HCT116 (cell line): ENCODE measurements around the gene RHOU. TPM values are rescaled to one million over a fixed set of nuclear protein-coding genes. Genes with fewer than 3 reads are reported as not detected.

Source experiments
- ATAC-seq: fragments of 200-7000 bp; cut with Tn5 transposase; 2 replicates; pipeline ENCODE4 v1.9.1; 2020; ENCODE audit warnings: mild to moderate bottlenecking, moderate library complexity
- Bru-seq: library from RNA; stranded (reverse); fragments of 400-500 nt; gene quantifications from one replicate; lab custom pipeline; 2021; lab: Mats Ljungman, UMichigan
- BruChase-seq, 2 experiments: library from RNA; stranded (reverse); fragments of 400-500 nt; gene quantifications; one replicate each; lab custom pipeline; 2021; lab: Mats Ljungman, UMichigan
- BruUV-seq: library from RNA; stranded (reverse); fragments of 400-500 nt; replicated peaks from 2 replicates; lab custom pipeline; 2021; lab: Mats Ljungman, UMichigan
- CTCF ChIA-PET: fragments of 300-600 bp; sonication (Branson Sonifier 250); formaldehyde crosslinking; loops from one replicate; lab custom pipeline; 2021; ENCODE audit warnings: antibody characterized with exemption; lab: Charles Lee
- POLR2A ChIA-PET: fragments of 300-600, 350-600 bp; sonication (Branson Sonifier 250); formaldehyde crosslinking; loops from one replicate; lab custom pipeline; 2021; ENCODE audit warnings: antibody characterized with exemption; lab: Charles Lee
- RAD21 ChIA-PET, 2 experiments: fragments of 300-600 bp; sonication (Branson Sonifier 250); formaldehyde crosslinking; loops; one replicate each; lab custom pipeline; 2023; ENCODE audit warnings: low total read pairs in 2 of 2; ENCODE audit not compliant: uncharacterized antibody in 2 of 2, unreplicated experiment in 2 of 2, low non-redundant PET in 1 of 2; lab: Charles Lee
- DNase-seq: peaks from one replicate; pipeline ENCODE4 v3.0.0-alpha.2; 2010; ENCODE audit warnings: low read depth, low spot score
- H2AFZ ChIP-seq: fragments of 200-600 bp; shearing (Covaris generic), sonication (generic); 2 replicates; pipeline ENCODE4 v1.6.1; 2017; ENCODE audit warnings: low read depth, mixed run types, mixed read lengths, antibody characterized with exemption, low read length; ENCODE audit not compliant: poor library complexity, severe bottlenecking
- H3K27ac ChIP-seq: 2 replicates; pipeline ENCODE4 v1.5.1; 2012; ENCODE audit warnings: low read depth, low read length
- H3K27me3 ChIP-seq: fragments of 200-600 bp; sonication (generic); 2 replicates; pipeline ENCODE4 v1.6.1; 2016; ENCODE audit warnings: mixed run types, low read length, mixed read lengths; ENCODE audit not compliant: insufficient read depth
- H3K36me3 ChIP-seq, 2 experiments: fragments of 200-500 bp in 1 of 2; fragments of 200-600 bp in 1 of 2; sonication (Bioruptor generic) in 1 of 2; sonication (generic) in 1 of 2; 2 replicates each; pipeline versions ENCODE4 v1.5.1 to v1.6.1; 2014 to 2016; ENCODE audit warnings: low read length in 2 of 2, inconsistent platforms in 1 of 2, mixed read lengths in 1 of 2, mixed run types in 1 of 2; ENCODE audit not compliant: insufficient read depth in 2 of 2, control insufficient read depth in 1 of 2
- H3K4me1 ChIP-seq, 2 experiments: fragments of 200-600 bp in 1 of 2; sonication (generic) in 1 of 2; 2 replicates each; pipeline versions ENCODE4 v1.5.1 to v1.6.1; 2012 to 2017; ENCODE audit warnings: low read length in 2 of 2, inconsistent platforms in 1 of 2, mild to moderate bottlenecking in 1 of 2, mixed read lengths in 1 of 2, mixed run types in 1 of 2, moderate library complexity in 1 of 2; ENCODE audit not compliant: insufficient read depth in 2 of 2, control insufficient read depth in 1 of 2
- H3K4me2 ChIP-seq: fragments of 200-600 bp; sonication (generic); 2 replicates; pipeline ENCODE4 v1.6.1; 2017; ENCODE audit warnings: mixed run types, low read length, mixed read lengths
- H3K4me3 ChIP-seq, 2 experiments: fragments of 200-600 bp in 1 of 2; sonication (generic) in 1 of 2; replicated peaks in 1 of 2; 2 replicates each; pipeline ENCODE4 v1.5.1; 2011 to 2016; ENCODE audit warnings: low read length in 2 of 2, control low read depth in 1 of 2, low read depth in 1 of 2, mild to moderate bottlenecking in 1 of 2, mixed read lengths in 1 of 2, mixed run types in 1 of 2
- H3K79me2 ChIP-seq: fragments of 200-600 bp; sonication (generic); 2 replicates; pipeline ENCODE4 v1.6.1; 2017; ENCODE audit warnings: mild to moderate bottlenecking, mixed run types, low read length, moderate library complexity, mixed read lengths; ENCODE audit not compliant: insufficient read depth
- H3K9ac ChIP-seq: fragments of 200-600 bp; sonication (generic); 2 replicates; pipeline ENCODE4 v1.6.1; 2016; ENCODE audit warnings: low read length, mixed read lengths
- H3K9me2 ChIP-seq: fragments of 200-600 bp; sonication (generic), shearing (Covaris generic); 2 replicates; pipeline ENCODE4 v1.6.1; 2017; ENCODE audit warnings: mixed run types, mild to moderate bottlenecking, moderate library complexity; ENCODE audit not compliant: insufficient read depth
- H3K9me3 ChIP-seq, 2 experiments: fragments of 200-500 bp in 1 of 2; fragments of 200-600 bp in 1 of 2; sonication (Bioruptor generic) in 1 of 2; sonication (generic) in 1 of 2; 2 replicates each; pipeline ENCODE4 v1.6.1; 2014 to 2017; ENCODE audit warnings: low read length in 2 of 2, mixed read lengths in 2 of 2, inconsistent platforms in 1 of 2, low read depth in 1 of 2, mild to moderate bottlenecking in 1 of 2, mixed run types in 1 of 2, moderate library complexity in 1 of 2; ENCODE audit not compliant: control insufficient read depth in 1 of 2, insufficient read depth in 1 of 2
- H4K20me1 ChIP-seq: fragments of 200-600 bp; sonication (generic), shearing (Covaris generic); 2 replicates; pipeline ENCODE4 v1.6.1; 2017; ENCODE audit warnings: mixed run types, mild to moderate bottlenecking, moderate library complexity; ENCODE audit not compliant: insufficient read depth
- CBX3 ChIP-seq: IDR thresholded peaks from 2 replicates; pipeline ENCODE4 v1.6.1; 2012; ENCODE audit warnings: low read depth
- EGR1 ChIP-seq: IDR thresholded peaks from 2 replicates; pipeline ENCODE4 v1.6.1; 2012; ENCODE audit warnings: low read depth
- EZH2 ChIP-seq: fragments of 200-600 bp; sonication (generic); IDR thresholded peaks from 2 replicates; pipeline ENCODE4 v1.6.1; 2017; ENCODE audit warnings: antibody characterized with exemption, mixed run types
- JUND ChIP-seq: IDR thresholded peaks from 2 replicates; pipeline ENCODE4 v1.6.1; 2012
- POLR2A ChIP-seq: IDR thresholded peaks from 2 replicates; pipeline ENCODE4 v1.7.0; 2011; ENCODE audit warnings: borderline replicate concordance; ENCODE audit not compliant: insufficient read depth, insufficient read length; ENCODE audit errors: extremely low read depth
- POLR2AphosphoS5 ChIP-seq: IDR thresholded peaks from 2 replicates; pipeline ENCODE4 v1.6.1; 2011; ENCODE audit warnings: mild to moderate bottlenecking, low read depth, low read length, moderate library complexity
- RAD21 ChIP-seq: IDR thresholded peaks from 2 replicates; pipeline ENCODE4 v1.6.1; 2012; ENCODE audit warnings: low read depth, mild to moderate bottlenecking
- ZFX ChIP-seq: fragments of 450-650 bp; IDR thresholded peaks from 2 replicates; pipeline ENCODE4 v1.6.1; 2017
- intact Hi-C: fragments of 100-400 bp; cut with micrococcal nuclease; formaldehyde crosslinking; loops from 2 replicates; pipeline ENCODE4 v1.10.0; 2022
- long read RNA-seq: library from polyadenylated mRNA; unstranded; transcript quantifications from one replicate; pipeline ENCODE4 v2.0.0, GENCODE V29; 2021; ENCODE audit not compliant: unreplicated experiment
- polyA plus RNA-seq: library from polyadenylated mRNA; unstranded; fragments of >200 nt; gene quantifications from 2 replicates; pipeline ENCODE4 v1.2.1, GENCODE V29; 2012; ENCODE audit warnings: missing spikeins
- total RNA-seq: library from RNA; stranded (reverse); gene quantifications from one replicate; pipeline ENCODE4 v1.2.1, GENCODE V29; 2021; ENCODE audit not compliant: unreplicated experiment
- TF ChIP-seq, protein P1 (sequence below), 3 experiments: fragments of 200-600 bp in 1 of 3; sonication (generic) in 1 of 3; IDR thresholded peaks in 2 of 3; conservative IDR thresholded peaks in 1 of 3; 2 replicates each; pipeline ENCODE4 v1.5.1; 2012 to 2017; ENCODE audit warnings: low read depth in 2 of 3, low read length in 2 of 3, antibody characterized with exemption in 1 of 3, borderline replicate concordance in 1 of 3, control low read depth in 1 of 3, mild to moderate bottlenecking in 1 of 3, mixed read lengths in 1 of 3, mixed run types in 1 of 3, moderate library complexity in 1 of 3; ENCODE audit not compliant: insufficient read depth in 1 of 3
- TF ChIP-seq, protein P2 (sequence below): IDR thresholded peaks from 2 replicates; pipeline ENCODE4 v1.6.1; 2012

The RHOU gene
- total RNA-seq (4.0 TPM), Bru-seq, nascent RNA (percentile 38 among the genes with signal in this experiment), BruChase-seq, experiment 1, labeled RNA remaining after a 6-hour chase (percentile 37 among the genes with signal in this experiment), BruChase-seq, experiment 2, labeled RNA remaining after a 2-hour chase (percentile 59 among the genes with signal in this experiment)
- 0.37 and 0.62 TPM in 2 replicates for polyA plus RNA-seq
- long read RNA-seq, full-length matches to known transcripts, result 16 of 19 reads
- long read RNA-seq, partial matches to known transcripts, result 1 of 19 reads
- long read RNA-seq, other reads (novel, unspliced or antisense), result 2 of 19 reads

DNA sequence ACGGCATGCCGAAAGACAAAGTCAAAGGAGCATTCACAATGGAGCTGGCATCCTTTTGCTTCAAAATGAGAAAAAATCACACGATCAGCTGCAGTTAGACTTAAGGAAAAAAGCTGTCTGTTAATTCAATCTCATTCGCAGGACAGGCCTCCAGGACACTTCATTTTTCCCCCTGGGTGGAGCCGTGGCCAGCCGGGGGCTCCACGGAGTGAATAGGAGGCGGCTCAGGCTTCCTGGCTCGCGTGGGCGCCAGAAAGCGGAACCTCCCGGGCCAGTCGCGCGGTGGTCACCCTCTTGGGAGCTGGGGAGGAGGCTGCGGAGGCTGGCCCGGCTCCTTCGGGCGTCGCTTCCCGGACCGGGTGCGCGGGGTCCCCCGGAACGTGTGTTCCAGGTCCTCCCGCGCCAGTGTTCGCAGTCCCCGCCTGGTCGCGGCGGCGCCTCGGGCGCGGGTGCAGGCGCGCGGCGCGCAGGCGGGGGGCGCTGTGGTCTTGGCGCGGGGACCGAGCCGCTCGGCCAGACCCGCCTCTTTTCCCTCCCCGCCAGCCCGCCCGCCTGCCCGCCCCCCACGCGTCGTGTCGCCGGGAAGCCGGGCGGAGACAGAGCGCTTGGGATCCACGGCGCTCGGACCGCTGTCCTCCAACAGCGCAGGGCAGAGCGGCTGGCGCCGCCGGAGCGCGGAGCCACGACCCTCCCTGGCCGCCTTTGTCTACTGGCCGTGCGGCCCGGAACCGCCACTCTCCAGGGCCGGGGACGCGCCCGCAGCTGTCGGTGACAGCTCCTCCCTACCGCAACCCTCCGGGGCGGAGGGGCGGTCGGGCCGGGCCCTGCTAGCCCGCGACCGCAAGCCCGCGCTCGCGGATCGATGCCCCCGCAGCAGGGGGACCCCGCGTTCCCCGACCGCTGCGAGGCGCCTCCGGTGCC, at the start of gene RHOU:
Gene RHOU, plus strand, starts transcription at position 599 of the 921 bp plus-strand sequence. Its CDS starts 264 bp downstream, at position 863.
- TF ChIP-seq, protein P1, sequence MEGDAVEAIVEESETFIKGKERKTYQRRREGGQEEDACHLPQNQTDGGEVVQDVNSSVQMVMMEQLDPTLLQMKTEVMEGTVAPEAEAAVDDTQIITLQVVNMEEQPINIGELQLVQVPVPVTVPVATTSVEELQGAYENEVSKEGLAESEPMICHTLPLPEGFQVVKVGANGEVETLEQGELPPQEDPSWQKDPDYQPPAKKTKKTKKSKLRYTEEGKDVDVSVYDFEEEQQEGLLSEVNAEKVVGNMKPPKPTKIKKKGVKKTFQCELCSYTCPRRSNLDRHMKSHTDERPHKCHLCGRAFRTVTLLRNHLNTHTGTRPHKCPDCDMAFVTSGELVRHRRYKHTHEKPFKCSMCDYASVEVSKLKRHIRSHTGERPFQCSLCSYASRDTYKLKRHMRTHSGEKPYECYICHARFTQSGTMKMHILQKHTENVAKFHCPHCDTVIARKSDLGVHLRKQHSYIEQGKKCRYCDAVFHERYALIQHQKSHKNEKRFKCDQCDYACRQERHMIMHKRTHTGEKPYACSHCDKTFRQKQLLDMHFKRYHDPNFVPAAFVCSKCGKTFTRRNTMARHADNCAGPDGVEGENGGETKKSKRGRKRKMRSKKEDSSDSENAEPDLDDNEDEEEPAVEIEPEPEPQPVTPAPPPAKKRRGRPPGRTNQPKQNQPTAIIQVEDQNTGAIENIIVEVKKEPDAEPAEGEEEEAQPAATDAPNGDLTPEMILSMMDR (IDR thresholded peaks at IDR 0.05 in 2 of 3, conservative IDR thresholded peaks at IDR 0.05 in 1 of 3; ENCODE audit: borderline replicate concordance in 1 of 3, insufficient read depth in 1 of 3, low read depth in 2 of 3, low read length in 2 of 3), result peak in 2 of 3 experiments; percentile 8 to 30; a peak in 2 of 6 replicates
- TF ChIP-seq EGR1 (0 out of 2 replicates have a peak, but pooled peaks have one; percentile 34), ZFX (0 out of 2 replicates have a peak, but pooled peaks have one; percentile 23), JUND (no peak), POLR2AphosphoS5 (peak; percentile 20; the same call in 1 of the 2 replicates), RAD21 (peak; percentile 39), CBX3 (no peak), EZH2 (no peak), POLR2A (no peak)
- TF ChIP-seq, protein P2, sequence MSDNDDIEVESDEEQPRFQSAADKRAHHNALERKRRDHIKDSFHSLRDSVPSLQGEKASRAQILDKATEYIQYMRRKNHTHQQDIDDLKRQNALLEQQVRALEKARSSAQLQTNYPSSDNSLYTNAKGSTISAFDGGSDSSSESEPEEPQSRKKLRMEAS, result 0 out of 2 replicates have a peak, but pooled peaks have one; percentile 3
- RAD21 ChIA-PET, result no interaction called here
- no TSS peak for BruUV-seq
- Histone ChIP-seq H3K9me2 (no peaks in the 10 kb centered on the region), H3K4me3 (peak within 1 kb of the TSS; percentile 53 to 62), H3K27ac (peak within 1 kb of the TSS; percentile 45; the same call in 1 of the 2 replicates), H3K36me3 (no peaks in the 10 kb centered on the region), H3K4me1 (peaks cover 13 to 16% of the 10 kb centered on the region in 2 experiments; a peak in 3 of 4 replicates), H3K79me2 (no peaks in the 10 kb centered on the region), H3K9ac (peak within 1 kb of the TSS; percentile 42), H4K20me1 (no peaks in the 10 kb centered on the region), H3K27me3 (no peaks in the 10 kb centered on the region), H3K4me2 (peak within 1 kb of the TSS; percentile 87), H2AFZ (peak within 1 kb of the TSS; percentile 74), H3K9me3 (no peaks in the 10 kb centered on the region)
- CTCF ChIA-PET, result interaction anchor here (0.6 to 1.8 kb wide), 9 partner anchors 31 to 520 kb away, joined by 3 to 10 read pairs (median 3); no protein-coding TSS in a partner anchor
- ATAC-seq (peak; percentile 90), DNase-seq (peak; percentile 12)
- POLR2A ChIA-PET, result no interaction called here
- intact Hi-C loops, result loop anchor here (1.0 to 10.0 kb wide), 3 partner anchors 422 to 520 kb away; no protein-coding TSS in a partner anchor
